GM12878 (cell line): ENCODE measurements around the gene PPHLN1. TPM values are rescaled to one million over a fixed set of nuclear protein-coding genes. Genes with fewer than 3 reads are reported as not detected.

ENCODE experiments used
- CHD4 ChIP-seq: fragments of 200-600 bp; sonication (generic); IDR thresholded peaks from 2 replicates; pipeline ENCODE4 v1.6.1; 2016; ENCODE audit warnings: mild to moderate bottlenecking
- CREB1 ChIP-seq: IDR thresholded peaks from 2 replicates; pipeline ENCODE4 v1.6.1; 2012; ENCODE audit warnings: low read depth, mild to moderate bottlenecking, inconsistent platforms
- DPF2 ChIP-seq: fragments of 450-650 bp; IDR thresholded peaks from 2 replicates; pipeline ENCODE4 v1.6.1; 2017; ENCODE audit warnings: mild to moderate bottlenecking
- E2F8 ChIP-seq: fragments of 450-650 bp; IDR thresholded peaks from 2 replicates; pipeline ENCODE4 v1.6.1; 2018; ENCODE audit warnings: mild to moderate bottlenecking, low read depth, moderate library complexity; ENCODE audit not compliant: partially characterized antibody
- EED ChIP-seq: sonication (generic); IDR thresholded peaks from 2 replicates; pipeline ENCODE4 v1.6.1; 2016; ENCODE audit warnings: antibody characterized with exemption, low read depth
- FOXM1 ChIP-seq: IDR thresholded peaks from 2 replicates; pipeline ENCODE4 v1.6.1; 2012; ENCODE audit warnings: low read depth, mild to moderate bottlenecking, inconsistent platforms, low read length, moderate library complexity
- GABPA ChIP-seq: IDR thresholded peaks from 2 replicates; pipeline ENCODE4 v1.6.1; 2014; ENCODE audit warnings: antibody characterized with exemption, low read depth, mild to moderate bottlenecking, inconsistent platforms
- HDGF ChIP-seq: fragments of 450-650 bp; IDR thresholded peaks from 2 replicates; pipeline ENCODE4 v1.6.1; 2016; ENCODE audit warnings: antibody characterized with exemption
- IRF4 ChIP-seq: IDR thresholded peaks from 2 replicates; pipeline ENCODE4 v1.6.1; 2011; ENCODE audit warnings: low read depth, low read length
- LARP7 ChIP-seq: fragments of 450-650 bp; IDR thresholded peaks from 2 replicates; pipeline ENCODE4 v1.6.1; 2017; ENCODE audit warnings: mild to moderate bottlenecking
- MEF2A ChIP-seq: IDR thresholded peaks from 2 replicates; pipeline ENCODE4 v1.6.1; 2011; ENCODE audit warnings: low read depth, mild to moderate bottlenecking, low read length, moderate library complexity; ENCODE audit not compliant: insufficient read depth
- MXI1 ChIP-seq: fragments of 150-350 bp; IDR thresholded peaks from 2 replicates; pipeline ENCODE4 v1.6.1; 2011; ENCODE audit warnings: low read depth, mild to moderate bottlenecking, inconsistent platforms, low read length, improper control_type of control experiment
- MYB ChIP-seq: fragments of 150-350 bp; IDR thresholded peaks from 2 replicates; pipeline ENCODE4 v1.6.1; 2014; ENCODE audit warnings: mild to moderate bottlenecking, low read depth, low read length, borderline replicate concordance
- NR2F1 ChIP-seq: fragments of 450-650 bp; conservative IDR thresholded peaks from 2 replicates; pipeline ENCODE4 v1.6.1; 2017; ENCODE audit warnings: mild to moderate bottlenecking
- POLR2A ChIP-seq: IDR thresholded peaks from 2 replicates; pipeline ENCODE4 v1.6.1; 2011; ENCODE audit warnings: low read depth, mild to moderate bottlenecking, low read length
- RAD51 ChIP-seq: fragments of 450-650 bp; IDR thresholded peaks from 2 replicates; pipeline ENCODE4 v1.6.1; 2016; ENCODE audit warnings: moderate library complexity, mild to moderate bottlenecking, inconsistent platforms
- RCOR1 ChIP-seq: conservative IDR thresholded peaks from 2 replicates; pipeline ENCODE4 v1.6.1; 2012; ENCODE audit warnings: low read depth, low read length, improper control_type of control experiment
- SPI1 ChIP-seq: IDR thresholded peaks from 2 replicates; pipeline ENCODE4 v1.6.1; 2011; ENCODE audit warnings: low read depth, mild to moderate bottlenecking, low read length, moderate library complexity, borderline replicate concordance; ENCODE audit not compliant: insufficient read depth
- SRF ChIP-seq, 2 experiments: IDR thresholded peaks; 2 replicates each; pipeline ENCODE4 v1.6.1; 2011; ENCODE audit warnings: low read depth in 2 of 2, low read length in 2 of 2, mild to moderate bottlenecking in 1 of 2, moderate library complexity in 1 of 2
- STAT3 ChIP-seq: IDR thresholded peaks from 2 replicates; pipeline ENCODE4 v1.6.1; 2011; ENCODE audit warnings: low read depth, low read length, improper control_type of control experiment
- TCF12 ChIP-seq: IDR thresholded peaks from 2 replicates; pipeline ENCODE4 v1.6.1; 2011; ENCODE audit warnings: low read depth, mild to moderate bottlenecking, low read length
- ZBED1 ChIP-seq: IDR thresholded peaks from 2 replicates; pipeline ENCODE4 v1.6.1; 2016; ENCODE audit warnings: borderline replicate concordance
- ZBTB40 ChIP-seq: fragments of 450-650 bp; IDR thresholded peaks from 2 replicates; pipeline ENCODE4 v1.6.1; 2016; ENCODE audit warnings: mild to moderate bottlenecking, moderate library complexity, borderline replicate concordance
- ZNF687 ChIP-seq: fragments of 450-650 bp; IDR thresholded peaks from 2 replicates; pipeline ENCODE4 v1.6.1; 2017; ENCODE audit warnings: mild to moderate bottlenecking, moderate library complexity
- polyA plus RNA-seq, 11 experiments: library from polyadenylated mRNA; depleted of rRNA in 4 of 11; unstranded in 6 of 11; stranded (reverse) in 5 of 11; fragments of >200 nt; fragmentation: Nextera tagmentation in 4 of 11; fragmentation: Illumina TruSeq in 1 of 11; extraction: Ambion mirVana in 4 of 11; extraction: Trizol in 1 of 11; gene quantifications; 1 replicate in 1 of 11; 2 replicates in 10 of 11; pipeline versions ENCODE4 v1.2.1 to v1.2.3, GENCODE V29; 2011 to 2016; ENCODE audit warnings: inconsistent platforms in 2 of 11, missing spikeins in 2 of 11, low read depth in 1 of 11
- total RNA-seq, 4 experiments: library from RNA; depleted of rRNA in 3 of 4; stranded (reverse); fragments of >200 nt in 3 of 4; fragmentation: Illumina TruSeq in 1 of 4; extraction: Trizol in 1 of 4; gene quantifications; 2 replicates each; pipeline versions ENCODE4 v1.2.1 to v1.2.3, GENCODE V29; 2013 to 2021

Gene PPHLN1
- total and polyA plus RNA-seq, 10 of the 15 experiments (the other 5 are each of a cell fraction or from before 2014, with no cell fraction given): 73.6 to 117 (median 92.1) TPM

GRCh38 chr12:42474391-42474790, 148.4 kb downstream of the PPHLN1 start (continued):
- TF ChIP-seq E2F8 (no peak), ZNF687 (no peak), IRF4 (no peak), MEF2A (no peak), RCOR1 (no peak), HDGF (no peak), TCF12 (no peak), LARP7 (no peak), NR2F1 (peak; percentile 51), POLR2A (no peak), MXI1 (no peak), CHD4 (no peak), RAD51 (no peak), ZBTB40 (no peak), ZBED1 (no peak), SRF (IDR thresholded peaks at IDR 0.05; ENCODE audit: low read depth in 2 of 2, low read length in 2 of 2) (no peak), FOXM1 (no peak), CREB1 (0 out of 2 replicates have a peak, but pooled peaks have one; percentile 12), MYB (no peak), GABPA (no peak), STAT3 (no peak), DPF2 (no peak), EED (peak; percentile 40; the same call in 1 of the 2 replicates), SPI1 (no peak)
